K562 (cell line): ENCODE data around the gene EYA2. TPM values are rescaled to one million over a fixed set of nuclear protein-coding genes. Genes with fewer than 3 reads are reported as not detected.

Experiments used
- ZNF318 ChIP-seq, 2 experiments: fragments of 450-650 bp; IDR thresholded peaks; 2 replicates each; pipeline ENCODE4 v1.6.1; 2016; ENCODE audit warnings: mild to moderate bottlenecking in 2 of 2, borderline replicate concordance in 1 of 2, low read depth in 1 of 2, moderate library complexity in 1 of 2
- polyA plus RNA-seq, 8 experiments: library from polyadenylated mRNA; depleted of rRNA in 4 of 8; stranded (reverse) in 5 of 8; unstranded in 3 of 8; fragments of >200 nt; fragmentation: Nextera tagmentation in 2 of 8; fragmentation: Illumina TruSeq in 1 of 8; extraction: Ambion mirVana in 2 of 8; extraction: Trizol in 1 of 8; gene quantifications; 2 replicates each; pipeline versions ENCODE4 v1.2.1 to v1.2.3, GENCODE V29; 2011 to 2014; ENCODE audit warnings: inconsistent platforms in 1 of 8, missing spikeins in 1 of 8
- total RNA-seq, 7 experiments: library from RNA; depleted of rRNA in 6 of 7; stranded (reverse); fragments of >200 nt in 6 of 7; fragmentation: Illumina TruSeq in 2 of 7; extraction: Trizol in 2 of 7; gene quantifications; 2 replicates each; pipeline versions ENCODE4 v1.2.1 to v1.2.3, GENCODE V29; 2011 to 2021; ENCODE audit warnings: low replicate concordance in 1 of 7

The EYA2 gene
- total and polyA plus RNA-seq, 9 of the 15 experiments (the other 6 are each of a cell fraction or from before 2014, with no cell fraction given) = 0.03 TPM; not detected in 8

- no peak for TF ChIP-seq ZNF318 (IDR thresholded peaks at IDR 0.05; ENCODE audit: borderline replicate concordance in 1 of 2, low read depth in 1 of 2)
Observed at GRCh38 chr20:47221036-47221625, 326.5 kb downstream of the EYA2 start (continued).
